ENCODE data around the gene SLX9. TPM values are rescaled to one million over a fixed set of nuclear protein-coding genes. Genes with fewer than 3 reads are reported as not detected.
"Not testable (repeated sequence)": the region's sequence is repeated elsewhere in the genome, so short reads cannot be mapped to it uniquely, and the experiment has no call there.

The SLX9 gene
- total RNA-seq, 1 donor = 5.2 TPM

GRCh38 chr21:45017039-45017960, 77.5 kb downstream of the SLX9 start:
- H3K4me1 ChIP-seq (ENCODE audit: insufficient read depth, low read length) = peaks cover 5% of the 10 kb centered on the region
- H3K9me3 ChIP-seq (ENCODE audit: low read depth, low read length) = no peaks in the 10 kb centered on the region
- H3K4me3 ChIP-seq (ENCODE audit: low read length) = no peak overlapping the region
- peaks cover 25% of the 10 kb centered on the region for H3K27me3 ChIP-seq (ENCODE audit: insufficient read depth, low read length)

- H3K4me3 ChIP-seq (ENCODE audit: low read length) = no peak overlapping the region
- peaks cover 25% of the 10 kb centered on the region for H3K27me3 ChIP-seq (ENCODE audit: insufficient read depth, low read length)
- H3K9me3 ChIP-seq (ENCODE audit: low read depth, low read length) = no peaks in the 10 kb centered on the region
- H3K4me1 ChIP-seq (ENCODE audit: insufficient read depth, low read length) = peaks cover 5% of the 10 kb centered on the region
Measured at GRCh38 chr21:45018131-45019075, 78.6 kb downstream of the SLX9 start.

- peaks cover 25% of the 10 kb centered on the region for H3K27me3 ChIP-seq (ENCODE audit: insufficient read depth, low read length)
- H3K4me1 ChIP-seq (ENCODE audit: insufficient read depth, low read length) = peaks cover 5% of the 10 kb centered on the region
- H3K9me3 ChIP-seq (ENCODE audit: low read depth, low read length) = no peaks in the 10 kb centered on the region
- H3K4me3 ChIP-seq (ENCODE audit: low read length) = no peak overlapping the region
Measured at GRCh38 chr21:45019076-45019886, 79.5 kb downstream of the SLX9 start.

- Histone ChIP-seq H3K4me3 (ENCODE audit: low read length) (no peak overlapping the region), H3K4me1 (ENCODE audit: insufficient read depth, low read length) (peaks cover 5% of the 10 kb centered on the region), H3K9me3 (ENCODE audit: low read depth, low read length) (no peaks in the 10 kb centered on the region), H3K27me3 (ENCODE audit: insufficient read depth, low read length) (peaks cover 25% of the 10 kb centered on the region)
Measured at GRCh38 chr21:45019887-45020537, 80.2 kb downstream of the SLX9 start.

- Histone ChIP-seq H3K4me1 (ENCODE audit: insufficient read depth, low read length) (peaks cover 5% of the 10 kb centered on the region), H3K9me3 (ENCODE audit: low read depth, low read length) (no peaks in the 10 kb centered on the region), H3K27me3 (ENCODE audit: insufficient read depth, low read length) (peaks cover 25% of the 10 kb centered on the region), H3K4me3 (ENCODE audit: low read length) (no peak overlapping the region)
Measured at GRCh38 chr21:45020629-45021427, 81.0 kb downstream of the SLX9 start.

- Histone ChIP-seq H3K9me3 (ENCODE audit: low read depth, low read length) (no peaks in the 10 kb centered on the region), H3K4me1 (ENCODE audit: insufficient read depth, low read length) (peaks cover 5% of the 10 kb centered on the region), H3K4me3 (ENCODE audit: low read length) (no peak overlapping the region)
Measured at GRCh38 chr21:45021428-45022347, 81.9 kb downstream of the SLX9 start.

GRCh38 chr21:45022348-45022675, 82.5 kb downstream of the SLX9 start:
- Histone ChIP-seq H3K27me3 (ENCODE audit: insufficient read depth, low read length) (peaks cover 17% of the 10 kb centered on the region), H3K9me3 (ENCODE audit: low read depth, low read length) (no peaks in the 10 kb centered on the region), H3K4me1 (ENCODE audit: insufficient read depth, low read length) (peaks cover 5% of the 10 kb centered on the region), H3K4me3 (ENCODE audit: low read length) (no peak overlapping the region)

More at GRCh38 chr21:45021428-45022347, 81.9 kb downstream of the SLX9 start:
- peaks cover 22% of the 10 kb centered on the region for H3K27me3 ChIP-seq (ENCODE audit: insufficient read depth, low read length)

GRCh38 chr21:45022736-45023135, 82.9 kb downstream of the SLX9 start:
- Histone ChIP-seq H3K27me3 (ENCODE audit: insufficient read depth, low read length) (peaks cover 12% of the 10 kb centered on the region), H3K9me3 (ENCODE audit: low read depth, low read length) (no peaks in the 10 kb centered on the region), H3K4me1 (ENCODE audit: insufficient read depth, low read length) (peaks cover 5% of the 10 kb centered on the region), H3K4me3 (ENCODE audit: low read length) (no peak overlapping the region)

GRCh38 chr21:45024516-45024915, 84.7 kb downstream of the SLX9 start:
- H3K4me3 ChIP-seq (ENCODE audit: low read length); H3K27me3 ChIP-seq (ENCODE audit: insufficient read depth, low read length); H3K9me3 ChIP-seq (ENCODE audit: low read depth, low read length); H3K4me1 ChIP-seq (ENCODE audit: insufficient read depth, low read length): not testable (repeated sequence)

GRCh38 chr21:45026066-45026745, 86.4 kb downstream of the SLX9 start:
- no peaks in the 10 kb centered on the region for H3K9me3 ChIP-seq (ENCODE audit: low read depth, low read length)
- H3K27me3 ChIP-seq (ENCODE audit: insufficient read depth, low read length) = no peaks in the 10 kb centered on the region
- no peak overlapping the region for H3K4me3 ChIP-seq (ENCODE audit: low read length)
- no peaks in the 10 kb centered on the region for H3K4me1 ChIP-seq (ENCODE audit: insufficient read depth, low read length)

Data from mononuclear cell (primary cell).